Subcutaneous adipose tissue (tissue), 4 donors: ENCODE results near the gene TXLNA. TPM values are rescaled to one million over a fixed set of nuclear protein-coding genes. Genes with fewer than 3 reads are reported as not detected.

Experiments used
- CTCF ChIP-seq: fragments of 450-650 bp; IDR thresholded peaks from one replicate; pipeline ENCODE4 v1.5.1; 2016; ENCODE audit warnings: low read depth, mild to moderate bottlenecking, control low read depth, antibody characterized with exemption, moderate library complexity
- total RNA-seq, 4 donors: library from RNA; depleted of rRNA; stranded (reverse); fragments of >200 nt; gene quantifications; one replicate each; pipeline ENCODE4 v1.1.0, GENCODE V29; 2016

TXLNA gene
- total RNA-seq, 4 donors from 2014 or later = 28.4 to 40.5 (median 36.9) TPM

- no peak for TF ChIP-seq CTCF
Observed at GRCh38 chr1:32181065-32181464, 1.6 kb downstream of the TXLNA start.

GRCh38 chr1:32181563-32181962 lies 2.1 kb downstream of the TXLNA start:
- TF ChIP-seq CTCF = no peak

- no peak for TF ChIP-seq CTCF
Observed at GRCh38 chr1:32182060-32182459, 2.6 kb downstream of the TXLNA start.

GRCh38 chr1:32184650-32185049 lies 5.2 kb downstream of the TXLNA start:
- TF ChIP-seq CTCF = no peak

- TF ChIP-seq CTCF = no peak
Observed at GRCh38 chr1:32186077-32186476, 6.6 kb downstream of the TXLNA start.

- TF ChIP-seq CTCF = no peak
Observed at GRCh38 chr1:32186491-32186890, 7.0 kb downstream of the TXLNA start.

GRCh38 chr1:32187850-32188249 lies 8.4 kb downstream of the TXLNA start:
- TF ChIP-seq CTCF = no peak
